CD4-positive, alpha-beta T cell treated with Interferon gamma for 1 hour (primary cell): ENCODE results near the gene ZNFX1.
A peak's percentile ranks its signal among the peaks of the same experiment; 100 is the strongest.

ENCODE experiments used
- DNase-seq: peaks from one replicate; pipeline ENCODE4 v3.0.0-alpha.2; 2020

Gene ZNFX1

GRCh38 chr20:49291200-49291599, 13.3 kb upstream of the ZNFX1 start:
- no peak for DNase-seq

- DNase-seq: no peak
Observed at GRCh38 chr20:49290608-49291191, 12.8 kb upstream of the ZNFX1 start.

GRCh38 chr20:49288784-49289696, 11.2 kb upstream of the ZNFX1 start:
- no peak for DNase-seq

- no peak for DNase-seq
Observed at GRCh38 chr20:49288250-49288751, 10.4 kb upstream of the ZNFX1 start.

GRCh38 chr20:49287555-49288249, 9.8 kb upstream of the ZNFX1 start:
- DNase-seq: no peak

- no peak for DNase-seq
Observed at GRCh38 chr20:49286689-49287551, 9.1 kb upstream of the ZNFX1 start.

GRCh38 chr20:49285813-49286494, 8.1 kb upstream of the ZNFX1 start:
- DNase-seq: no peak

GRCh38 chr20:49285233-49285668, 7.4 kb upstream of the ZNFX1 start:
- no peak for DNase-seq

GRCh38 chr20:49284818-49285217, 7.0 kb upstream of the ZNFX1 start:
- DNase-seq: no peak

- no peak for DNase-seq
Observed at GRCh38 chr20:49283703-49284625, 6.1 kb upstream of the ZNFX1 start.

GRCh38 chr20:49283176-49283702, 5.4 kb upstream of the ZNFX1 start:
- DNase-seq: no peak

GRCh38 chr20:49282584-49283171, 4.8 kb upstream of the ZNFX1 start:
- no peak for DNase-seq

- no peak for DNase-seq
Observed at GRCh38 chr20:49281913-49282467, 4.1 kb upstream of the ZNFX1 start.

GRCh38 chr20:49281059-49281912, 3.4 kb upstream of the ZNFX1 start:
- peak; percentile 10 for DNase-seq

GRCh38 chr20:49280463-49281058, 2.7 kb upstream of the ZNFX1 start:
- no peak for DNase-seq

- DNase-seq: no peak
Observed at GRCh38 chr20:49279677-49280462, 2.0 kb upstream of the ZNFX1 start.
